HG02938 (cell line): Measurements from ENCODE around the gene RASSF8.
A peak's percentile ranks its signal among the peaks of the same experiment; 100 is the strongest.
"Not testable (repeated sequence)": the region's sequence is repeated elsewhere in the genome, so short reads cannot be mapped to it uniquely, and the experiment has no call there.

Experiments
- ATAC-seq: cut with Tn5 transposase; IDR thresholded peaks from one replicate; pipeline ENCODE4 v1.9.1; 2021; ENCODE audit warnings: mild to moderate bottlenecking, moderate library complexity; ENCODE audit not compliant: unreplicated experiment

The RASSF8 gene

GRCh38 chr12:26054383-26054782 lies 95.9 kb downstream of the RASSF8 start:
- no peak for ATAC-seq

- ATAC-seq = no peak
Observed at GRCh38 chr12:26055087-26055486, 96.6 kb downstream of the RASSF8 start.

GRCh38 chr12:26056335-26056734 lies 97.9 kb downstream of the RASSF8 start:
- ATAC-seq = no peak

GRCh38 chr12:26057271-26057670 lies 98.8 kb downstream of the RASSF8 start:
- not testable (repeated sequence) for ATAC-seq

- ATAC-seq = no peak
Observed at GRCh38 chr12:26058308-26058707, 99.8 kb downstream of the RASSF8 start.

- ATAC-seq = no peak
Observed at GRCh38 chr12:26058818-26059217, 100.3 kb downstream of the RASSF8 start.

GRCh38 chr12:26062006-26062405 lies 103.5 kb downstream of the RASSF8 start:
- ATAC-seq = no peak

GRCh38 chr12:26062566-26062965 lies 104.1 kb downstream of the RASSF8 start:
- no peak for ATAC-seq

GRCh38 chr12:26065451-26065850 lies 107.0 kb downstream of the RASSF8 start:
- ATAC-seq = no peak

- ATAC-seq = no peak
Observed at GRCh38 chr12:26068503-26068902, 110.0 kb downstream of the RASSF8 start.

- no peak for ATAC-seq
Observed at GRCh38 chr12:26069796-26070195, 111.3 kb downstream of the RASSF8 start.

- ATAC-seq = no peak
Observed at GRCh38 chr12:26077915-26078702, 119.6 kb downstream of the RASSF8 start.

GRCh38 chr12:26080911-26081310 lies 122.4 kb downstream of the RASSF8 start:
- ATAC-seq = no peak

GRCh38 chr12:26086936-26087335 lies 128.5 kb downstream of the RASSF8 start:
- ATAC-seq = no peak

- peak; percentile 99 for ATAC-seq
Observed at GRCh38 chr12:26088998-26089397, 130.5 kb downstream of the RASSF8 start.

GRCh38 chr12:26090836-26091510 lies 132.5 kb downstream of the RASSF8 start:
- no peak for ATAC-seq

GRCh38 chr12:26091822-26092221 lies 133.3 kb downstream of the RASSF8 start:
- ATAC-seq = no peak

- ATAC-seq = no peak
Observed at GRCh38 chr12:26092346-26093105, 134.0 kb downstream of the RASSF8 start.

- ATAC-seq = no peak
Observed at GRCh38 chr12:26095186-26095585, 136.7 kb downstream of the RASSF8 start.

- no peak for ATAC-seq
Observed at GRCh38 chr12:26096036-26096435, 137.6 kb downstream of the RASSF8 start.

- ATAC-seq = no peak
Observed at GRCh38 chr12:26097046-26097878, 138.8 kb downstream of the RASSF8 start.
